Stimulated activated CD8-positive, alpha-beta memory T cell treated with anti-CD3 and anti-CD28 coated beads, Interleukin-4, amount 100 ng/mL, for 4 hours (primary cell): ENCODE data around the gene NOVA2.

Experiments used
- DNase-seq, 2 donors: peaks; one replicate each; pipeline ENCODE4 v3.0.0-alpha.2; 2020; ENCODE audit warnings: low read depth in 2 of 2, low spot score in 1 of 2

Gene NOVA2

DNA sequence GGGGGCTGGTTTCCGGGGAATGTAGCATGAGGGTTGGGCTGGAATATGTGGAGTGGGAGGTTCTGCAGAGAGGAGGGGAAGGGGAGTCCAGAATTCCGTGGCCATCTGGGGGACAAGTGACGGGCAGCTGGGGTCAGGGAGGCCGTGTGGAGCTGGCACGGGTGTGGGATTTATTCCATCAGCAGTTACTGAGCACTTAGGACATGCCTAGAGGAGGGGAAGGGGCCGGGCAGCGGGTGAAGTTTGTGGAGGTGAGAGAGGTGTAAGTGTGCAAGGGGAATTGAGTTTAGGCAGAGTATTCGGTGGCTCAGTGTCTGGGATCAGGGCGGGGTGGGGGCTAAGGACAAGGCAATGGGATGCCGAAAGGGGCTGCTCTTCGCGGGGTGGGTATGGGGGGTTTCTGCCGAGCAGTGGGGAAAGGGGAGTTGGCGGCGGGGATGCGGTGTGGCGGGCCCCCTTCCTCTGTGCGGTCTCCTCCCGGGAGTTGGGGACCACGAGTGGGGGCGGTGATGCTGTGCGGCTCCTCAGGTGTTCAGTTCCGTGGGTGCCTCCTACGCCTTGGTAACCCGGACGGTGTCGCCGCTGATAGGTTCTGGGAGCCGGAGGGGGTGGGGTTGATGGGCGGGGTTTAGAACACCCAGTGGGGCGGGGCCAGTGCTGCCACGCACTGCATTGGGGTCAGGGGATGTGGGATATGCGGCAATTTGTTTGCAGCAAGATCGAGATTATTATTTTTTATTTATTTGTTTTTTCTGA, 27.0 kb upstream of the NOVA2 start:
- peak; percentile 64 to 69 for DNase-seq

DNA sequence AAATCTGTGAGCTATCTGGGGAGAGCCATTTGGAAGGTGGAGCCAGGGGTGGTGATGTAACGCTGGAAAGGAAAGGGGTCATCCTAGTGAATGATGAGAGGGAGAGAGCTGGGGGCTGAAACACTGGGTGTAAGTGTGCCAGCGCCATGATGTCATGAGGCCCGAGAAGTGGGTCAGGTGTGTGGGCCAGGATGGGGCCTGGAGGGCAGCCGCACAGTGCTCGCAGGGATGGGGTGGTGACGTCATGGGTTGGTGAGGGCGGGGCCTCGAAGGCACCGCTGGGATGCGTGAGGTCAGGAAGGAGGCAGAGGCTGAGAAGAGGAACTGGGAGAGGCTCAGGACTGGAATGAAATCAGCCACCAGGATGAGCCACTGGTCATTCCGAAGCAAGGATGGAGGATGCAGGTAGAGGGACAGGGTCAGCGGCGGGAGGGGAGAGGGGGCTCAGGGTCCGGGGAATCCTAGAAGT, 26.0 kb upstream of the NOVA2 start:
- DNase-seq: no peak

DNA sequence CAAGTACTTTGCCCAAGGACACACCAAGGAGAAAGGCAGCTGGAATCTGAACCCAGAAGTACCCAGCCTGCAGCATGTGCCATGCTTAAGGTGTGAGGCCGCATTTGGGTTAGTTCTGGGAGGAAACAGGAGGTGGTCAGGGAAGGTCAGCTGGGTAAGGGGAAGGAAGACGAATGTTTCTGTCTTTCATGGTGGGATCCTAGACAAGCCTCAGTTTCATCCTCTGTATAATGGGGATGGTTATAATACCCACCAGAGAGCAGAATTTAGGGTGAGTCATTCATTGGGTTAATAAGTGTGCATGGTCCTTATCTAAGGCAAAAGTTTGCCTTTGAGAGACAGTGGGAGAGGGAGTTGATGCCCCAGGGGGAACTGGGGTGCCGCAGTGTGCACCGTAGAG, 25.2 kb upstream of the NOVA2 start:
- no peak for DNase-seq

DNA sequence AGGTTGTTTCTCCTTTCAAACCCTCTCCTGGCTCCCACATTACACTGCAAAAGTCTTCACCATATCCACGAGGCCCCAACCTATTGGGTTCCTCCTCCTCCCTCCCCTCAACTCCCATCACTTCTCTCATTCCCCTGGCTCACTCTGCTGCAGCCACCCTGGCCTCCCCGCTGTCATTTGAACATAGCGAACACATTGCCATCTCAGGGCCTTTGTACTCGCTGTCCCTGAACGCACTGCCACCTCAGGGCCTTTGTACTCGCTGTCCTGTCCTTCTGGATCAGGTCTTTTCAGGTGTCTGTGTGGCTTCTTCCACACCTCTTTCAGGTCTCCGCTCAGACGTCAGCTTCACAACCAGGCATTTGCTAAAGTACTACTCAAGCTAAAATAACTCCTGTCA, 23.3 kb upstream of the NOVA2 start:
- no peak for DNase-seq

DNA sequence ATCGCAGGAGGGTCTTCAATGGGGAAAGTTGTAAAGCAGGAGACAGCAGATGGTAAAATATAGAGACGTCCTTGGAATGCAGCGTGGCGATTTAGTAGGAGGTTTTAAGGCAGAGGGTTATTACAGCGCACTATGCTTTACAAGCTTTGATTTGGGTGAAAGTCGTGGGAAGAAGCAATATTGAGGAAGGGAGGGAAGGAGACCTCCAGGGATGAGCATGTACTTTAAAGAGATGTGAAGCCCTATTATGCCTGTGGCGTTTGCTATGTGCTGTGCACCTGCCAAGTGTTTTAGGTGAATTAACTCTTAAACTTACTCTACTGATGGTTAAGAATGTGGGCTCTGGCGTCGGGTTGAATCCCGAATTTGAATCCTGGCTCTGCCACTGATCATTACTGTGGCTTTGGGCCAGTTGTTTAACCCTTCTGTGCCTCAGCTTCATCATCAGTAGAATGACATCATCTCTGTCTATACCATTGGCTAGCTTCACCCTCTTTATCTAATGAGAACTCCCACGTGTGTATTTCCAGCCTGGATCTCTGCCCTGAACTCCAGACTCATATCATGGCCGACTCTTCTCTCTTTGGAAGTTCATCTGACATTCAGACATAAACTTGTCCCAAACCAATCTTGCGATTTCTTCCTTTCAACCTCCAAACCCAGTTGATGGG, 22.2 kb upstream of the NOVA2 start:
- DNase-seq: no peak

DNA sequence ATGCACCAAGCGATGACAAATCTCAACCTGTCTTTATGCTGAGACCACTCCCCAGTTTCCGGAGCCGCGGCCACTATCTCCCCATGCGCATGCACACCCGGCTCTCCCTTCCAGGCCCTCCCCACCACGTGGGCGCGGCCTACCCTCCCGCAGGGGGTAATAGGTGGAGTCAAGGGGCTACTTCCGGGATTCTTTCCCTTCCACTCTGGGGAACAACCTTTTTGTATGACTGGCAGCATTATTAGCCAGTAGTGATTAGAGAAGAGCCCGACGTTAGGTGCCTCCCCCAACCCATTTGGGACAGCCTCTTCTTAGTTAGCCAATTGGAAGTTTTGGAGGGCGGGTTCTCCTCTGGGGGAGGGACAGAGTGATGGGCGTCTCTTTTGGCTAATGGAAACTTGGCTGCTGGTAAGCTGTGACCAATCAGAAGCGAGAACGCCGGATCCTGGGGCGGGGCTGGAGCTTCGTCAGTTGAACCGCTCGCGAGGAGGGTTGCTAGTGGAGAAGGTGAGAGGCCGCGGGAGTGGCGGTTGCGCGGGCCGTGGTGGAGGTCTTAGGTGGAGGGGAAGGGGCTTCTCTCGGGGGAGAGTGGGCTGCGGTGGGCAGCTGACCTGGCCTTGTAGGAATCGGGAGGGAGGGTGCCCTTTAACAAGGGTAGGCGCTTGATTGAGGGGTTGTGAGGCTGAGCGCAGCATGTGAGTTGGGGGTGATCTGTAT, 21.5 kb upstream of the NOVA2 start, which contains the start of gene CCDC61:
TSS of gene CCDC61 (plus strand) at position 470 of the 717 bp plus-strand sequence. CDS start 7,552 bp downstream, outside the sequence.
- peak; percentile 91 to 92 for DNase-seq

DNA sequence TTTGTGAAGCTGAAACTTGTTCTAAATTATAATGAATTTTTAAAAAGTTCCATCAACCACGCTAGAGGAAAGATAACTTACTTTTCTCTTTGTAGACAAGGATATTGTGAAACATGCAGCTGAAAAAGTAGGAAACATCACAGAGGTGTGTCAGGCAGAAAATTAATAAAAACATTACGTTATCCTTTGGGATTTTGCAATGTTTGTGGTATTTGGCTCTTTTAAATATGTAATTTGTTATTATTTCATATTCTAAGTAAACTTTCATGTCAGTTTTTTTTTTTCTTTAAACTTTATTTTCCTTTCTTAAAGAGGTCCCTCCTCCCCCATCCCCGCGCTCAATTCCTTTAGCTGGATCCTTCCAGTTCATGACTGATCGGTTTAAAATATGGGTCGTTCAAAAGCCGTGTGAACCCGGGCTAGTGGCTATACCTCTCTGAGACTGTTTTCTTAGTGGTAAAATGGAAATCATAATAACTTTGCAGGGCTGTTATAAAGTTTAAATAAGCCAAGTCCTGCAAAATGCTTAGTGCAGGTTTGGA, 20.9 kb upstream of the NOVA2 start:
- DNase-seq: no peak

DNA sequence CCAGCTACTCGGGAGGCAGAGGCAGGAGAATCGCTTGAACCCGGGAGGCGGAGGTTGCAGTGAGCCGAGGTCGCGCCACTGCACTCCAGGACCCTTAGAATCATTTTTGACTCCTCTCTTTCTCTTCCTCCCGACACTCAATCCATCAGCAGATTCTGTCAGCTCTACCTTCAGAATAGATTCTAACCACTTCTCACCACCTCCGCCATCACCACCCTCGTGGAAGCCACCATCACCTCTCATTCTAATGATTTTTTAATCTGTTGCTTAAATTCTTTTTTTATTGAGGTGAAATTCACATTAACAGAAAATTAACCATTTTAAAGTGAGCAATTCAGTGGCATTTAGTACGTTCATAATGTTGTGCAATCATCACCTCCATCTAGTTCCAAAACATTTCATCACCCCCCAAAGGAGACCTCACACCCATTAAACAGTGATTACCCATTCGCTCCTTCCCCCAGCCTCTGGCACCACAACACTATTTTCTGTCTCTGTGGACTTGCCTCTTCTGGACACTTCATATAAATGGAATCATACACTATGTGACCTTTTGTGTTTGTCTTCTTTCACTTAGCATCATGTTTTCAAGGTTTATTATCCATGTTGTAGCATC, 16.6 kb upstream of the NOVA2 start:
- no peak for DNase-seq

DNA sequence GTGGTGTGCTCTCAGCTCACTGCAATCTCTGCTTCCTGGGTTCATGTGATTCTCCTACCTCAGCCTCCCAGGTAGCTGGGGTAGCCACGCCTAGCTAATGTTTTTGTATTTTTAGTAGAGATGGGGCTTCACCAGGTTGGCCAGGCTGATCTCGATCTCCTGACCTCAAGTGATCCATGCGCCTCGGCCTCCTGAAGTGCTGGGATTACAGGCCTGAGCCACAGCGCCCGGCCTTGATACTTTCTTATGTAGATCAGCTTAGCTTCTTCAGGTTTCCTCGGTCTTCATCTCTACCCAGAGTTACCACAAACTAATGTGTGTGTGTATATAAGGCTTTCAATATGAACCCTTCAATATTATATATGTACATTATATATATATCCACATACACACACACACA, 11.7 kb upstream of the NOVA2 start:
- no peak for DNase-seq

DNA sequence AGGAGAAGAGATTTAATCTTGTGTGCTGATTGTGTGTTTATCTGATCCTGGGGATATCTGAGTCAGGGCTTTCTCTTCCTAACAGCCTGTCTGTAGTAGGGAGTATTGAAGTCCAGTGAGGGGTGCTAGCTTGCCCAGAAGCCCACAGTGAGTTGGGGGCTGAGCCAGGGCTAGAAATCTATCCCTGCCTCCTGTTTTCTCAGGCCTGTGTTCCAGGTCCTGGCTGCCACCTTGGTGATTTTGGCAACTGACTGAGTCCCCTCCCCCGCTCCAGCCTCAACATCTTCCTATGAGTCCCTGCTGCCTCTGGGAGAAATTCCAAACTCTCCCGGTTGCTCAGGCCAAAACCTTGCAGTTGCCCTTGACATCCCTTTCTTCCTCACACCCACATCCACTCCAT, 7.7 kb upstream of the NOVA2 start:
- DNase-seq: no peak

DNA sequence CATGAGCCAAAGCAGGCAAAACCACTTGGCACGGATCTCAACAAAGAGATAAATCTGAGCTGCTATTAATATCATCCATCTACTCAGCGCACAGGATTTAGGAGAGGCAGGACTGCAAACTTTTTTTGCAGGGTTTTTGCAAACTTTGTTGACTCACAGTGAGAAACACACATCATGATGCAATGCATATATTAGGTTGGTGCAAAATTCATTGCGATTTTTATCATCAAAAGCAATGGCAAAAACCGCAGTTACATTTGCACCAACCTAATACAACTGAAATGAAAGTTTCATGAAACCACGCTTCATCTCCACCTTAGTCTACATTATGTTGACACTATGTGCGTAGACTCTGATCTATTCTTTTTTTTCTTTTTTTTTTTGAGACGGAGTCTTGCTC, 4.5 kb upstream of the NOVA2 start:
- no peak for DNase-seq

DNA sequence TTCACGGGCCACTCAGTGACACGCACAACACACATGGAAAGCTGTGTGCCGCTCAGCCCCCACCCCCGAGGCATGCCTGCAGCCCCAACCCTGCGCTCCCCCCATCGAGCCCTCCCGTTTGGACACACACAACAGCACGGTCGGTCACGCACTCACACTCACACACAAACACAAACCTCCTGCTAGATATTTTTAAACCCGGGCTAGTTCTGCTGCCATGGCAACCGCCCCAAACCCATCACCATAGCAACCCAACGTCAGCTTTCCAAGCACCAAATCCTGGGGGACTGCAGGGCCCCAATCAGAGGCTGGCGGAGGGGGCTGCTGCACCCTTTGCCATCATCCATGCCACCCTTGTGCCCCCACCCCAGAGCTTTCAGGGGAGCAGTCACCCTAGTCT, 2.5 kb upstream of the NOVA2 start:
- DNase-seq: no peak

DNA sequence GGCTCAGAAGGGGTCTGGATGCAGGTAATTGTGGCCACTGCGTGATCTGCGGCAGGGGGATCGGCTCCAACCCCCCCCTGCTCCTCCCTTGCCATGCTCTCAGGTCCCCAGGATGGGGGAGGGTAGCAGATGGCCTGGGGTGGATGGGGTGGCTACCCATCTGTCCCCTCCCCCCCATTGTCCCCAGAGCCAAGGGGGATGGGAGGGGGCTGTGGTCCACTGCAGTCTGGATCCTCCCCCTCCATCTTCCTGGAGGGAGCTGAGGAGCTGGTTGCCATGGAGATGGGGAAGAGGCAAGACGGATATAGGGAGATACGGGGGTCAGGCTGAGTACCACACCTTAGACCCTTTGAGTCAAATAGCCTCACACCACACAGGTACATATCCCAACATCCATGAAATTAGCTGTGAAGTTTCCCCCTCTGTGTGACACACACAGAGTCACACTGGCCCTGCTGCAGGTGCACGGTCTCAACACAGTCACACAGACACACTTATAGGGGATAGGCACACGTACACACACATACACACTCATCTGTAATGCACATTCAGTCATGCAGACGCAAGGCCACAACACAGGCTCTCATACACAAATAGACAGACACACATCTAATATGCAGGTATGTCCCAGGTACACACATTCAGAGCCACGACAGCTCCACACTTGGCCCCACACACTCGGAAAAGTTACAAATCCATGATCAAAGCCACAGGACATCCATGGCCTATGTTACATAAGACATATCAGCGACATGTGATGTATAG, 1.8 kb upstream of the NOVA2 start:
- no peak for DNase-seq

DNA sequence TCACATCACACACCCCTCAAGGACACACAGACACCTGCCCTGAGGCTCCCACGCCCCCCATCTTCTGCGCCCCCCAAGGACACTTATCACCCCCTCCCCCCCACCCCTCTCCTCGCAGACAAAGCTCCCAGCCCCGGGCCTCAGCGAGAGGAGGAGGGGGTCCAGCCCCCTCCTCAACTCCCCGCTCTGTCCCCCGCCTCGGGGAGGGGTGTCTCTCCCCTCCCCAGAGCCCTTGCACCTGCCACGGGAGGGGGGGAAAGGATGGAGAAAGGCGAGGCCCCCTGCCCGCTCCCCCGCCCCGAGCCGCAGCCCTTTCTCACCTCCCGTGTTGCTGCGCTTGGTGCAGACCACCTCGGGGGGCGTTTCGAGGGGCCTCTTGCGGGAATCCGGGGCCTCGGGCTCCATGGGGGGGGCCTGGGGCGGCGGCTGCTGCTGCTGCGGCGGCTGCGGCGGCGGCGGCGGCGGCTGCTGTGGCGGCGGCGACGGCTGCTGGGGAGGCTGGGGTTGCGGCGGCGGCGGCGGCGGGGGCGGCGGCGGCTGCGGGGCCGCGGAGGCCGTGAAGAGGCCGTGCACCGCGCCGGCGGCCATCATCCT, 621 bp downstream of the NOVA2 start:
- no peak for DNase-seq

DNA sequence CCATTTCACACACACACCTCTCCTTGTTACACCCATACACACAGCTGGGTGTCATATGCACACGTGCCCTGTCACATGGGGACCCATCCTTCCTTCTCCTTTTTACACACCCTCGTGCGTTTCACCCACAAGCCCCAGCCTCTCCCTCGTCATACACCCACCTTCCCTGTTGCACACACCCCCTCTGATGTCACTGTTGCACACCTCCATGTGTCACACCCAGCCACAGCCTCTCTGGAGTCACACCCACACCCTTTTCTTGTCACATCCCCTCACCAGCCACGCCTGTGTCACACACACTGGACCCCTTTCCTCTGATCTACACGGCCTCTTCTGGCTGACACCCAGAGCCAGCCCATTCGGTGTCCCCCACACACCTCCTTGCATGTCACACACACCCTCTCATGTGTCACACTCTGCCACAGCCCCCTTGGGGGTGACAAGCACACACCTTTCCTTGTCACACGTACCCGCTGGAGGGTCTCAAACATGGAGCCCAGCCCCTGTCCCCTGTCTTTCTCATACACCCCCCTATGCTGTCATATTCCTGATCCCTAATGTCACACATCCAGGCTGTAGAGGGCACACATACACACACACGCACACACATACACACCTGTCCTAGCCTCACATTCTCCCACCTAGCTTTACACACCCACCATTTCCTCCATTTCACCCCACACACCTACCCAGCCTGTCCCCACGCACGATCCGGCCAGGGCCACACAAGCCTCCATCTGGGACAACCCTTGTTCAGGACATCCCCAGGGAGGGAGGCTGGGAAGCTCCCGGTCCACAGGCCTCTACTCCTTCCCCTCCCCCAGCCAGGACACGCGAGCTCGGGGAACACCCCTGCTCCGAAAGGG, 1.4 kb downstream of the NOVA2 start:
- peak in 1 of 2 donors; percentile 23 for DNase-seq

DNA sequence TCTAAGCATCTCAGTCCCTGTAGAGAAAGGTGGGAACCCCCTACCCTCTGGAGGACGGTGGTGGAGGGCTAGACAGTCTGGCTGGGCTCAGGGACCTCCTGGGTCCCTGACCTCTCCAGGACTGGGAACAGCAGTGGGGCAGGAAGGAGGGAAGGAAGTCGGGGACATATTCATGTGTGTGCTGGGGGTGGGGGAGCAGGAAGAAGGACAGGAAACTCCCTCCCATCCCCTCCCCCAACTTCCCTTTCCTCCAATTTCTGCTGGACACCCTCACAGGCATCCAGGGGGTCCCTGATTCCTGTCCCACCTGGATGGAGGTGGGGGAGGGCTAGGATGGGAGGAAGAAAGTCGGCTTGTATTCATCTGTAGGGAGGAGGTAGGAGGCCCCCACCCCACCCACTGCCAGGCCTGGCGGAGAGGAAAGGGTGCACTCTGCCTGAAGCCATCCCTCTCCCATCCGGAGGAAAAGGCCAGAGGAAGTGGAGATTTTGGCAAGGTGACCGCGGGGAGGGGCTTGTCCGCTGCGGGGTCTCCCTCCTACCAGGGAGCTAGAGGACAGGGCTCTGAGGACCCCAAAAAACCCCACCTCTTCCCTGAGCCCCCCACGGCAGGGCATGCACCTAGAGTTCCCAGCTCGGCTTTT, 2.3 kb downstream of the NOVA2 start:
- no peak for DNase-seq

DNA sequence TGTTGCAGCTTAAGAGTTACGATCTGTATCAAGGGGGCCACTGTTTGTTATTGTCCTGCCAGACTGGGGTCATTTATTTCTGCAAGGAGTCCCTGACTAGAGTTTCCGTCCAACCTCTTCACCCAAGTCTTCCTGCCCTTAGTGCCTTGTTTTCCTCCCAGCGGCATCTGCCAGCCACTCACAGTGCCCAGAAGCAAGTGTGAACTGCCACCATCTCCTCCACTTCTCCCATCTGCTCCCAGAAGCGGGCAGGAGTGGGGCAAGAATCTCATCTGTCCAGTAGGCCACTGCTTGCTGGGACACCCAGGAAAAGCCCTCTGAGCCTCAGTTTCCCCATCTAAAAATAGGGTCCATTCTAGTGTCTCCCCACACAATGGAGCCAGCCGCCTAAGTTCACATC, 4.0 kb downstream of the NOVA2 start:
- no peak for DNase-seq

DNA sequence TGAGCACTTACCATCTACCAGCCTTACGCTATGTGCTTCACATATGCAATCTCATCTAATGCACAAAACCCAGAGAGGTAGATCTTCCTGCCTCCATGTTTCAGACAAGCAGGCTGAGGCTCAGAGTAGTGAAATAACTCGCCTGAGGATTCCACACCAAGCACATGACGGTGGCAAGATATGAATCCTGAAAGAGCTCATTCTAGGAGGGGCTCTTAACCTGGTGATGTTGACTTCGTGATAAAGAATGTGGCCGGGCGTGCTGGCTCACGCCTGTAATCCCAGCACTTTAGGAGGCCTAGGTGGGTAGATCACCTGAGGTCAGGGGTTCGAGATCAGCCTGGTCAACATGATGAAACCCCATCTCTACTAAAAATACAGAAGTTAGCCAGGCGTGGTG, 5.0 kb downstream of the NOVA2 start:
- no peak for DNase-seq

DNA sequence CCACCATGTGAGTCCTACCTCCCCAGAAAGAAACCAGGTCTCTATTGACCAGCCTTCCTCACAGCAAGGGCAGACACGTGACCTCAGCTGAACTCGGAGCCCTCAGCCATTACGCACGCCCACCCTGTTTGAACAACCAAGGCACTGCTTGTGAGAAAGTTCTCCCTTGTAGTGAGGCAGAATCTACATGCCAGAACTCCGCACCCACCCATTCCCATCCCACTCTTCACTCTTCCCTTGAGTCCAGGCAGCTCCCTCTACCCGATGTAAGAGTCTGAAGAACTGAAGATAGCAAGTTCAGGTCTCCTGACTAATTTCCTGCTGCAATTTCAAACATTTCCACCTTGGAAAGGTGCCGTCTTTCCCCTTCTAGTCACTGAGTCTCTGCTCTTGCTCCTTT, 6.4 kb downstream of the NOVA2 start:
- DNase-seq: no peak
